Gastrocnemius medialis (tissue), 4 donors: ENCODE results near the gene FMOD.

ENCODE experiments used
- CTCF ChIP-seq, 5 experiments: fragments of 450-650 bp in 3 of 5; fragments of 200-600 bp in 2 of 5; sonication (generic) in 2 of 5; IDR thresholded peaks in 4 of 5; conservative IDR thresholded peaks in 1 of 5; 1 replicate in 4 of 5; 2 replicates in 1 of 5; pipeline ENCODE4 v1.5.1; 2016 to 2019; ENCODE audit warnings: antibody characterized with exemption in 5 of 5, mild to moderate bottlenecking in 3 of 5, moderate library complexity in 3 of 5
- POLR2A ChIP-seq, 2 donors: fragments of 450-650 bp; IDR thresholded peaks; one replicate each; pipeline ENCODE4 v1.6.1; 2017; ENCODE audit warnings: antibody characterized with exemption in 2 of 2, mild to moderate bottlenecking in 2 of 2, moderate library complexity in 2 of 2

- TF ChIP-seq CTCF (IDR thresholded peaks at IDR 0.05 in 4 of 5, conservative IDR thresholded peaks at IDR 0.05 in 1 of 5): no peak
- no peak for TF ChIP-seq POLR2A (IDR thresholded peaks at IDR 0.05)
Measured at GRCh38 chr1:203373002-203373401, 22.1 kb upstream of the FMOD start.
